Stimulated activated CD8-positive, alpha-beta memory T cell treated with anti-CD3 and anti-CD28 coated beads, Interleukin-7, amount 100 ng/mL, for 48 hours (primary cell): ENCODE measurements around the gene RABGGTA.

Experiments used
- DNase-seq, 2 donors: peaks; one replicate each; pipeline ENCODE4 v3.0.0-alpha.2; 2020; ENCODE audit warnings: low read depth in 1 of 2; ENCODE audit errors: extremely low read depth in 1 of 2

The RABGGTA gene

DNA sequence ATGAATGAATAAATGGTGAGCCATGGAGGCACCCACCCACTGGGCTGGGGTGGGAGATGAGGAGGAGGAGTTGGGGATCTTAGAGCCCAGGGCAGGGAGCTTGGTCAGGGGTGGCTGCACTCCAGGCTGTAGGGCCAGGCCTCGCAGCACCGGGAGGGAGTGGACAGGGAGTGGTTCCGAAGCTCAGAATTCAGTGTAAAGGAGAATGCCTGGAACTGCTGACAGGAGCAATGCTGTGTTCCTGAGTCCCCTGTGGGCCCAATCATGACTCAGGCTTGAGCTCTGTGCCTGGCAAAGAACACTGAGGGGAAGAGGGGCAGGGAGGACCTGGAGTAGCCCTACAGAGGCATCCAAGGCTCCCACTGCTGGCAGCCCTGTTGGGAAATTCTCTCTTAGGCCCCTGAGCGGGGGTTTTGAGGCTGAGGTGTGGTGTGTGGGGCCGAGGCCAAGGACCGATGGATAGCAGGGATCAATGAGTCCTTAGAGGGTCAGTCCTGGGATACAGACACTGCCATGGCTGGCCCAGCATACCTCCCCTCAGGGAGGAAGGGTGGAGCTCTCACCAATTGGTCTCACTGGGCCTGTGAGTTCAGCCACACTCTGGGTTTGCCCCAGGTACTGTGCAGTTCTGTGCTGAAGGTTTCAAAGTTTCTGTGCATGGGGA lies 9.5 kb upstream of the RABGGTA start:
- DNase-seq: no peak

DNA sequence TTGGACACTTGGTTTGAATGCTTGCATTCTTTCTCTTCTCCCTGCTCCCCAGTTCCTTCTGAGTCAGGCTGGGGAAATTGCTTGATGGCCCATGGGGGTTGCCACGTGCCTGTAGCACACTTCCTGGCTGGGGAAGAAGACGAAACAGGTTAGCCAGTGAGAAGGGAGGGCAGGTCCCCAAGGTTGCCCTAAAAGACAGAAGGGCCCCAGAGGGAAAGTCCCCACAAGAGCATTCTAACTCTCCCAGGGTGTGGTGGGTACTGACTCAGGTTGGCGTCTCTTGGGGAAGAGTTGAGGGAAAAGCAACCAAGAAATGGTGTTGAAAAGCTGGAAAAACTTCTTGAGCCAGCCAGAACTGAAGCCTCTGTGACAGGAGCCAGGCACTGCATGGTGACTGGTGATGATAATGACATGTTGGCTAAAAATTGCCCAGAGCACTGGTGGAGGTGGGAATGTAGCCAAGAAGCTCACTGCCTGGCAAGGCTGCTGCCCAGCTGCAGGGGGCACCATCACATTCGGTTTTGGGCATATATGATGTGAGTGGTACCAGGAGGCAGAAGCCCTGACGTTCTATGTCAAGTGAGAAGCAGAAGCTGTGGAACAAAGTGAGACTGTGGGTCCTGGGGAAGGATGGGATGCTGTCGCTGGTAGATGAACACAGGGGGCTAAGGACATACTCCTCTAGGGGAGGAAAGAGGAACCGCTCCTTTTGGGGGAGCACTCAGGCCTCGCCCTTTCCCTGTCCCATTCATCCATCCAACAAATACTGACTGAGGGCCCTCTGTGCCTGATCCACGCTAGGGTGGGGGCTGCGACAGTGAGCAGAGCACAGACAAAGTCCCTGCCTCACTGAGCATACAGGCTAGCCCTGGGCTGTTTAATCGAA lies 8.1 kb upstream of the RABGGTA start:
- DNase-seq: peak; percentile 20 to 57

DNA sequence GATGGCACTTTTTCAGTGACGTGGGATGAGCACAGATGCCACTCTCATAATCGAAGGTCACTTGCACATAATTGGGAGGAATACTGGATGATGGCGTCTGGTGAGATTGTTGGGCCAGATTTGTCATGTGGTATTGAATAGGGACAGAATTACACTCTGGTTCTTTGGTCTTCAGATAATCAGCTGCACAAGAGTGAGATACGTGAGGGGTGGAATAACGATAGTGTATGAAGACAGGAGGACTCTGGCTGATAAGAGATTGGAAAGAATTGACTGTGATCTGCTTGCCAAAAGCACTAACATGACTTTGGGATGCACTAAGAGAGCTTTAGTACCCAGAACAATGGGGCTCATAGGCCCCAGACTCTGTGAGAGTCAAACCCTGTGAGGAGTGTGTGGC lies 7.0 kb upstream of the RABGGTA start:
- no peak for DNase-seq

DNA sequence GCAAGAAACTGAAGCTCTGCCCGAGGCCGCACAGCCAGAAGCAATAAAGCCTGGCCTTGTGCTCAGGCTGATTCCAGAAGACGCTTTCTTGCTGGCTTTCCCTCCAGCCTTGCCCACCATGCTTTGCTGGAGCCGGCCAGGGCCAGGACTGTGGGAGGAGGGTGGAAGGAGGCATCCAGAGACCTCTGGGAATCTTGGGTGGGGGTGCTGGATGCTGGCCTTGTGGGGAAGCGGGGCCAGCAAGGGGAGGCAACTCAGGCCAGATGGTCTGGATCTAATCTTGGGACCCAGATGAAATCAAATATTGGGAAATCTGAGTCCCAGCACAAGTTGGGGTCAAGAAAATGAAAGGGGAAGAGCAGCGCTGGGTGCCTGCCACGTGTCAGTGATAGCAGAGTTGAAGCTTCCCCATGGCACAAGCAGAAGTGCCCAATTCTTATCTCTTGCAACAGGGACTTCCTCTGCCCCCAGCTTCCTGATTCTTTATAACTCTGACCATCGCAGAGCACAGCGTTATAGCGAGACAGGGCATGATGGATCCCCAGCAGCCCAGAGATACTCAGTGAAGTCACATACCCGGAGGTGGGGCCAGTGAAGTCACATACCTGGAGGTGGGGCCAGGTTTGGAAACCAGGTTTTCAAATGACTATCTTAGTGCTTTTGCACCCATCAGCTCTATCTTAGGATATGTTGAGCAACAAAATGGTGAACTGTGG lies 6.4 kb upstream of the RABGGTA start:
- DNase-seq: no peak

DNA sequence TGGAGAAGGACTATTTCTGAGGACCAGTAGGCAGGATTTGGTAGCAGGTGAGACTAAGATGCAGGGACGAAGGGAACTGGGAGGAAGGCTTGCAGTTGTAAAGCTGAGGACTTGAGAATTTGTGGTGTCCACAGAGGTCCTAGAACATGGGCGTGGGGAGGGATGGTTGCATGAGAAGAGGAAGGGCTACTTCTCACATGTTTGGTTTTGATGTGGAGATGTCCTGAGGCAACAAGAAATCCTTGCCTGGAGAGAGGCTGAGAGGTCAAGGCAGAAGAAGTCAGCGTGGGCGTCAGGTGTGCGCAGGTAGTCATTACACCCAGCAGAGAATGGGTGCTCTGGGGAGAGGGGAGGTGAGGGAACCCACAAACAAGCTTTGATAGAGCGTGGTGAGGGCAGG lies 5.7 kb upstream of the RABGGTA start:
- no peak for DNase-seq

DNA sequence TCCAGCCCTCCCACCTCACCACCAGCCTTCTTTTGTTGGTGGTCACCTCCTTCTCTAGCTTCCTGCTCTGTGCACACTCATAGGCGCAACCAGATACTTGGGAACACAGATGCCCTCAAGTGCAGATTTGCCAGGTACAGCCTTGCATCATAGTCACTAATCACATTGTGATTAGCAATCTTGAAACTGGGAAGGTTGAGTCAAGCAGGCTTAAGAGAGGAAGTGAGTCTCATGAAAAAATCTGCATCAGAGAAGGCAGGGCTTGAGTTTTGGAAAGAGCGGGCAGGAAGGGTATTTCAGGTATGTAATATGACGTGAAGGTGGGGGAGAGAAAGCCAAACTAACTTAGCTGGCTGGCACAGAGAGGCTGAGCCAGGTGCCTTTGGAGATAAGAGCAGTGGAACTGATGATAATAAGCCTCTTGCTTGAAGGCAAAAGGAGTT lies 2.7 kb upstream of the RABGGTA start:
- peak; percentile 10 to 50 for DNase-seq

DNA sequence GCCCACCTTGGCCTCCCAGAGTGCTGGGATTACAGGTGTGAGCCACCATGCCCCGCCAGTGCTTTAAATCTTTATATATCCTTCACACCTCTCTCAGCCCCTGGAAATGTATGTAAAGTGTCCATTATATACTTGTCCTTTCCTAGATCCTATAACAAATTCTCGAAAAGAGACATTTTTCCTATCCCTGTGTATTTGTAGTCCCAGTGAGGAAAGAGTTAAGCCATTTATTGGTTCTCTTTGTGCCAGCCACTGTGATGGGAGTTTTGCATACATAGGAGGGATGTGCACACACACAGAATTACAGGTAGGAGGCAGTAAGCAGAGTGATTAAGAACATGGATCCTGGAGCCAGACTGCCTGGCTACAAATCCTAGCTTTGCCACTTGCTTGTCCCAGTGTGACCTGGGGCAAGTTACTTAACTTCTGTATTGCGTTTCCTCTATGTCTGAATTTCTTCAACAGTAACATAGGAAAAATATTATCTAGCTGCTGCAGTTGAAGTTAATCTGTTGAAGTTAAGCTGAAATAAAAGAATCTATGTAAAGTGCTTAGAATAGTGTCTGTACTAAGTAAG lies 2.1 kb upstream of the RABGGTA start:
- no peak for DNase-seq

DNA sequence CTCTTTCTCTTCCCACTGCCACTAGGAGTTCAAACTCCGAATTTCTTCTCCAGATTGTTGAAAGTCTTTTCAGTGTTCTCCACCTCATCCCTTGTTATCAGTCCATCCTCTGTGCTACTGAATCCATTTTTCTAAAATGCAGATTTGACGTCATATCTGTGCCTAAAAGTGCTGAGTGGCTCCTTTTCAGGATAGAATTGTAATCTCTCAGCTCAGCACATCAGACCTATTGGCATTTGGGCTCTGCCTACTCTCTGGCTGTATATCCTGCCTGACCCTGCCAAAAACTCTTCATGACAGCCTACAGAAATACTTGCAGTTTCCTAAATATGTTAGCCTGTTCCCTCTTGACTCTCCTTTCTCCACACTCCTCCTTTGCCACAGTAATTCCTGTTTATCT lies 1.1 kb upstream of the RABGGTA start:
- no peak for DNase-seq

DNA sequence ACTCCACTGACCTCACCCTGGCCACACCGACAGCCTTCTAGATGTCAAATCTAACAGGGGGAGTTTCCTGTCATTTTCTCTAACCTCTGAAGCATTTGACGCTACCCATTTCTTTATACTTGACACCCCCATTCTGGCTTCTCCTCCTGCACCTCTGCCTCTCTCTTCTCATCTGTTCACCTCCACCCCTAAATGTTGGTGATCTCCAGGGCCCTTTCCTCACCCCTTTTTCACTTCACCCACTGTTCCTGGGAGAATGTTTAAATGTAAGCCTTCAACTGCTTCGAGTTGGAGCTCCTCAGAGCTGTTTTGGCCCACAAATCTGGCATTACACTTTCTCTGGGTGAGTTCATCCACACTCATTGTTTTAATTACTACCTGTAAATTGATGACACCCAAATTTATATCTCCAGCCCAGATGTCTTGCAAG lies 452 bp upstream of the RABGGTA start:
- peak in 1 of 2 donors; percentile 28 for DNase-seq

DNA sequence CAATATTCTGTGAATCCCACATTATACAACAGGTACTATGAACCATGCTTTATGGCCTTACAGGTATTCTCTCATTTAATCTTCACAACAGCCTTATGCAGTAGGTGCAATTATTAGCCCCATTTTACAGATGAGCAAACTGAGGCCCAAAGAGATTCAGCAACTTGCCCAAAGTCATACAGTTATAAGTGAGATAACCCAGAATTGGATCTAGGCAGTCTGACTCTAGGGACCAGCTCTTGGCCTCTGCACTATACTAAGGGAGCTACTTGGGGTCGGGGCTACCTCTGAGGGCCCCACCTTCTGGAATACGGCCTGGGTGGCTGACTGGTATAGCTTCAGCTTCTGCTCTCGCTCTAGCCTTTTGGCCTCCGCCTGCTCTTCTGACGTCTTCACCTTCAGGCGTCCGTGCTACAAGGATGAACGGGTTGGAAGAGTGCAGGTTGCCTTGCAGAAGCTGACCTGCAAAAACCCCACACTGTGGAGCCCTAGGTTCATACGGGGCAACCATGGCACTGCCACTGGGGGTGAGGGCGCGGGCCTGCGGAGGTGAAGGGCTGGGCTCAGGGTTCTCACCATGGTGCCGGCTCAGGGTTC lies 762 bp downstream of the RABGGTA start:
- no peak for DNase-seq

DNA sequence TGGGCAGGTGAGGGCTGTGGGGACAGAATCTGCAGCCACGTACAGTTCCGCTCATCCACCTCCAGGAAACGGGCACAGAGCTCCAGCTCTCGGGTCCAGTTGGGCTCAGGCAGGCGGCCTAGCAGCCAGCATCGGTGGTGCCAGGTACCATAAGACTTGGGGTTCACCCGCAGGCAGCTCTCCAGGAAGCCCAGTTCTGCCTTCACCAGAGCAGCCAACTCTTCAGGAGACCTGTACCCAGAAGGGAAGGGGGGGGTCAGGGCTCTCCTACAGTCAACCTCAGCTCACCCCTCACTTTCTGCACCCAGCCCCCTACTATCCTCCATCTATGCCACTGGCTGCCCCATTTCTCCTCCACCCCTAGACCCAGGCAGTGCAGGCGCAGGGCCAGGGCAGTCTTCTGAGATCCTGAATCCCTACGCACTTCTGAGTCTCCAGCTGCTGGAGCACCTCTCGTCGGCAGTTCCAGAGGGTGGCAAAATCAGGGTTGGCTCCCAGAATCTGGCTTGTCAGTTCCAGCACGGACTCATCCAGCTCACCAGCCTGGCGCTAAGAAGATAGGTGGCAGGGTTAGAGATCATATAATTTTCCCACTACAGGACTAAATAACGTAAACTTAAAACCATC lies 1.4 kb downstream of the RABGGTA start:
- no peak for DNase-seq

DNA sequence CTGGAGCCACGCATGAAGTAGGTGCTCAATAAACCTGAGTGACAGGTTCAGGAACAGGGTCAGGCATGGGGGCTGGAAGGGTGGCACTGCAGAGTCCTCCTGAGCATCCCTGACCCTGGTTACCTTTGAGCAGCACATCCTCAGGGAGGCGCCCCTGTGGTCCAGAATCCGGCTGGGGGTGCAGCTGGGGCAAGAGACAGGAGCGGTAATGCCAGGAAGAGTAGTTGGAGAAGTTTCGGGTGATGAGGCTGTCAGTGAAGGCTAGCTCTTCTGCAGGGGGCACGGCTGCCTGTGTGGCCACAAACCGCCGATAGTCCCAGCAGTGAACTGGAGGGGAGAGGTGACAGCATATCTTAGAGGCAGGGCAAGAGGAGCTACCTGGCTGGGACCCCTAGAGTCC lies 2.0 kb downstream of the RABGGTA start:
- no peak for DNase-seq

DNA sequence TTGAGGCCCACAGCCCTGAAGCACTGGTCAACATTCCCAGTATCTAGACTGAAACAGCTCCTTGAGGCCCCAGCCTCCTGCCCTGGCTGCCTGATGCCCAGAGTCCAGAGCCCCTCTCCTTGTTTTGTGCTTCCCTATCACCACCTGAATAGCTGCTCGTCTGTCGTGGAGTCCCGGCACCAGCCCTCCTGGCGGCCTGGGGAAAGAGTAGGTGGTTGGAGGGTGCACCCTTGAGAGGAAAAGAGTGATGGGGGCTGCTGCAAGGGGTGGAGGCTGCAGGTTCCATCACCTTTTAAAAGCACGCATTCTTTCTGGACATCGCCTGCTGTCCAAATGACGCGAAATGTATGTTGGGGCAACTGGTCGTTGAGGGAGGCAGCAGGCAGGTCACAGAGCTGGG lies 3.2 kb downstream of the RABGGTA start:
- DNase-seq: no peak

DNA sequence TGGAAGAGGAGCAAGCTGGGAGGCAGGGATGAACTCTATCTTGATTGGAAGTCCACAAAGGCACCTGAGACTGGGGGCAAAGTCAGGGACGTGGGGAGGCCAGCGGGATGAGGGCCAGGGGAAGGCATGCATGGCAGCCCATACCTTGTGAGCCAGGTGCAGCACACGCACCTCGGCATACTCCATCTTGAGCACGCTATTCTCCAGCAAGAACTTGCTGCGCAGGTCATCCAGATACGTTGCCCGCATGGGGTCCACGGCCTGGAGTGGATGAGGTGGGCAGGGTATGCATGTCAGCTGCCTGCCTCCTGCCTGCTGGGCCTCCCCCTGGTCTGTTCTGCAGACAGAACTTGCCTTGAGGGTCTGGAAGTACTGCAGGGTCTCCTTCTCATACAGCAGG lies 3.9 kb downstream of the RABGGTA start:
- DNase-seq: no peak

DNA sequence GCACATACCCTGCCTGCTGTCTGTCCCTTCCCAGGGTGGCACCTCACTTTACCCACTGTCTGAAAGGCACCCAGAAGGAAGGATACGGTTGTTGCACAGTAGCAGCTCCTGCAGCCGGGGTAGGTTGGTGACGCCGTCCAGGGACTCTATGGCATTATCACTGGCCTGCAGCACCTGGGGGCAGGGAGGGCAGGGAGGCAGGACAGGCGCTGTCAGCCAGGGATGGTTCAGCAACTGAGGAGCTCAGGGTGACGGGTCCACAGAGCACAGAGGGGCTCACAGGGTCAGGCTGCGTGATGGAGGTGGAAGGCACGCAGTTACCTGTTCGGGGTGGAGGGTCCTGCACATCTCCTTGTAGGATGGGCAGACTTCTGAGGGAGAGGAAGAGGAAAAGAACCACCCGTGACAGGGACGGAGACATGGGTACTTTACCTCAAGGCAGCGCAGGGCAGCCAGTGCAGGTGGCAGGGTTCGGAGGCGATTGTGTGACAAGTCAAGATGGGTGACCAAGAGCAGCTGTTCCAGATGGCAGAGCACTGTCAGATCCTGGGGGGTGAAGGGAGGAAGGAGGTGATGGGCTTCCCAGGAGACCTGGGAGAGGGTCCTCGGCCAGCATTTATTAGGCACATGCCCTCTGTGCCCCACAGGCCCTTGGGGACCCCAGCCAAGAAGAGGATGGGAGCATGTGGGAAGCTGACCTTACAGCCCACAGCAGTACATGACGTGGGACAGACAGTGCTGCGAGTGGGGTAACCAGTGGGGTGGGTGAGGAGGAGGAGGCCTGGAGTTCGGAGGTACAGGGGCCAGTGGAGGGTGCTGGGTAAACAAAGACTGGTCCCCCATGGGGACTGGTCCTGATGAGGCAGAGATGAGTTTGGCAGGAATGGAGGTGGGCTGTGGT lies 4.8 kb downstream of the RABGGTA start:
- DNase-seq: no peak

DNA sequence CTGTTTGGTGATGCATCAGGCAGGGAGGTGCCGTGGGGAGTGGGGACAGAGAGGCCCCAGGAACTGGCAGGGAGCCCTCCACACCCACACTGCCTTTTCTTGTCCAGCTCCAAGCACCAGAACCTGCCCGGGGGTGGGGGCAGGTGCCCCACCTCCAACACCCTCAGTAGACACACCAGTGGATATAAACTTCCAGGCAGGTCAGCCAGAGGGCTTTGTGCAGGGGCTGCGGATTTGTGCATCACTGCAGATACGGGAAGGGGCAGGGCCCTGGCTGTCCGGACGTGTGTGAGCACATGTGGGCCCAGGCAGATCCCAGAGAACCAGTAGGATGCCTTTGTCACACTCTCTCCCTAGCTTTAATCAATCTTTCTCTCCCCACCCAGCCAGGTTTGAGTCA lies 7.1 kb downstream of the RABGGTA start:
- DNase-seq: no peak

DNA sequence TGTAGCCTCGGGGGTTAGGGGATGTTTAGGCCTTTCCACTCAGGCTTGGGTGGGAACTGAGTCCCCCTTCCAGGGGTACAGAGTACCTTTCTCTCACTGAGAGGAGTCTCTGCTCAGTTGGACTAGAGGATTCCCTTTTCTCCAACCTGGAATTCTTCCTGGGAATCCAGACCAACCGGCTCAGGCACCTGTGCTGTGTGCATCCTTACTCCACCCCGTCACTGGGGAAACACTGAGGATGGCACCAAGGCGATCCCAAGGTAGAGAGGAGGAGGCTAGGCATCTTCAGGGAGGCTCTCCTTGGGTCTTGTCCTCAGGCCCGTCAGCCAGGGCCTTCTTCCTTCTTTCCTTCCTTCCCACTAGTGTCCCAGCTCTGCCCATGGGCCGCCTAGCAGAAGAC lies 7.5 kb downstream of the RABGGTA start:
- DNase-seq: no peak

DNA sequence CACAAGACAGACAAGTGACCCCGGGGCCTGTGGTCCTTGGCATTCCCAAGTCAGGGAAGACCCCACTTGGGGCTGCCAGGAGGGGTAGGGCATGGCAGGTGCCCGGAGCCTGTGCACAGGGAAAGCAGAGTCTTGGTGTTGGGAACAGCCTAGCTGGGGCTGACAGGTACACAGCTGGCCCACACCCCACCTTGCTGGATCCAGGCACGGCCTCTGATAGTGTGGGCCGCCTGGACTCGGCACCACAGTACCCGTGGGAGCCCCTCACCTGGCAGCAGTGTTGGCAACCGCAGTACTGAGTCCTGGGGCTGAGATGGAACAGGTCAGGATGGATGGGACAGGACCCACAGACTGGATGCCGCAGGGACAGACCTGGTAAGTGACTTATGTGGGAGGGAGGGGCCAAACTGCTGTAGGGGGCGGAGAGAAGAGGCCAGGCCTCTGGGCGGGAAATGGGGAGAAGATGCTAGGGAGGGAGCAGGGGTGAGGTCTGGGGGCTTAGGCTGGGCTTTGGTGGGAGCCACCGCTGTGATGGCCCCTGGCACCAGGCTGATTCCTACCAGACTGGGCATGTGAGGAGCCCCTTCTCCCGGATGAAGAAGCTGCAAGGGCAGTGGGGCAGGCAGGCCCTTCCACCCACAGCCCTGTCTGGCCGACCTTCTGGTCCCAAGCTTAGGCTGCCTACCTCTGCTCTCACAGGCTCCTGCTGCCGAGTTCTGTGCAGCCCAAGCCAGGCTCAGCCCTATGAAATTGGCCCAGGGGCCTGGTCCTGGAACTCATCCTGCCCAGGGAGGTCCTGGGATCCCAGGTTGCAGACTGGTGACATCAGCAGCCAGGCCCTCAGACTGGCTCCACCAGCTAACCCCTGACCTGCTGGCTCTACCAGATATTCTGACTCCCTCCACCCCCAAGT lies 8.3 kb downstream of the RABGGTA start, which contains the start of gene TGM1:
TSS of gene TGM1 (minus strand) at position 357 of the 913 bp plus-strand sequence. CDS start 825 bp downstream, outside the sequence.
- DNase-seq: no peak
